GM12872 (cell line): ENCODE results near the gene MB.

Experiments used
- TF ChIP-seq, protein P1 (sequence below): IDR thresholded peaks from 3 replicates; pipeline ENCODE4 v1.5.1; 2011; ENCODE audit warnings: low read depth, mild to moderate bottlenecking, low read length, moderate library complexity; ENCODE audit not compliant: insufficient read depth

MB gene

DNA sequence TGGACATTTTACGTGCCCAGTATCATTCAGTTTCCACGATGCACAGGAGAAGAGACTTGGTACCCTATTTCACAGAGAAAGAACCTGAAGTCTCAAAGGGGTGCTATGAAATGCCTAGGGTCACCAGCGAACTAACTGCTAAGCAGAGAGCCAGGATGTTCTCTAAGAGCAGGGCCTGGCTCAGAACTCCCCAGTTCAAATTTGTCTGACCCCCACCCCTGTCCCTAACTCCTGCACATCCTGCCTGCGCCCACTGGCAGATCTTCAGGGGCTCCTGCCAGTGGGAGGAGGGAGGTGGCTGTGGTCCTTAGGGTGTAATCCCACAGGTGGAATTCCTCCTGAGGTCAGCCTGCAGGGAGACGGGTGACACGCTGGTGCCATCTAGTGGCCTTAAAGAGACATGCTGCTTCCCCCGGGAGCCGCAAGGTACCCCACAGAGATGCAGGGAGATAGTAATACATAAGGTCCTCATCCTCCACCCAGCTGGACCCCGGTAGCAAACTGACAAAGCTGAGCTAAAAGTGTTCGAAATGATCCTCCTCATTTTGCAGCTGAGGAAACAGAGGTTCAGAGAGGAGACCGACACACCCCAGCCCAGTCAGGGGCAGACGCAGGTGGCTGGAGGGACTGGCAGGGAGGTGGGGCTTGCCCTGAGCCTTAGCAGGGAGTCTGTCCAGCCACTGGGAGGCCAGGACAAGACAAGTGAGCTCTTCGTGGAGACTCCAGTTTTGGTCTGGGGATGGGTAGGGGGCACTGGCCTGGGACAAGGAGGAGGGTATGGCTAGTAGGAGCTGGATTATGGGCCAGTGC lies 34.1 kb downstream of the MB start:
- TF ChIP-seq, protein P1, sequence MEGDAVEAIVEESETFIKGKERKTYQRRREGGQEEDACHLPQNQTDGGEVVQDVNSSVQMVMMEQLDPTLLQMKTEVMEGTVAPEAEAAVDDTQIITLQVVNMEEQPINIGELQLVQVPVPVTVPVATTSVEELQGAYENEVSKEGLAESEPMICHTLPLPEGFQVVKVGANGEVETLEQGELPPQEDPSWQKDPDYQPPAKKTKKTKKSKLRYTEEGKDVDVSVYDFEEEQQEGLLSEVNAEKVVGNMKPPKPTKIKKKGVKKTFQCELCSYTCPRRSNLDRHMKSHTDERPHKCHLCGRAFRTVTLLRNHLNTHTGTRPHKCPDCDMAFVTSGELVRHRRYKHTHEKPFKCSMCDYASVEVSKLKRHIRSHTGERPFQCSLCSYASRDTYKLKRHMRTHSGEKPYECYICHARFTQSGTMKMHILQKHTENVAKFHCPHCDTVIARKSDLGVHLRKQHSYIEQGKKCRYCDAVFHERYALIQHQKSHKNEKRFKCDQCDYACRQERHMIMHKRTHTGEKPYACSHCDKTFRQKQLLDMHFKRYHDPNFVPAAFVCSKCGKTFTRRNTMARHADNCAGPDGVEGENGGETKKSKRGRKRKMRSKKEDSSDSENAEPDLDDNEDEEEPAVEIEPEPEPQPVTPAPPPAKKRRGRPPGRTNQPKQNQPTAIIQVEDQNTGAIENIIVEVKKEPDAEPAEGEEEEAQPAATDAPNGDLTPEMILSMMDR: peak; percentile 94

DNA sequence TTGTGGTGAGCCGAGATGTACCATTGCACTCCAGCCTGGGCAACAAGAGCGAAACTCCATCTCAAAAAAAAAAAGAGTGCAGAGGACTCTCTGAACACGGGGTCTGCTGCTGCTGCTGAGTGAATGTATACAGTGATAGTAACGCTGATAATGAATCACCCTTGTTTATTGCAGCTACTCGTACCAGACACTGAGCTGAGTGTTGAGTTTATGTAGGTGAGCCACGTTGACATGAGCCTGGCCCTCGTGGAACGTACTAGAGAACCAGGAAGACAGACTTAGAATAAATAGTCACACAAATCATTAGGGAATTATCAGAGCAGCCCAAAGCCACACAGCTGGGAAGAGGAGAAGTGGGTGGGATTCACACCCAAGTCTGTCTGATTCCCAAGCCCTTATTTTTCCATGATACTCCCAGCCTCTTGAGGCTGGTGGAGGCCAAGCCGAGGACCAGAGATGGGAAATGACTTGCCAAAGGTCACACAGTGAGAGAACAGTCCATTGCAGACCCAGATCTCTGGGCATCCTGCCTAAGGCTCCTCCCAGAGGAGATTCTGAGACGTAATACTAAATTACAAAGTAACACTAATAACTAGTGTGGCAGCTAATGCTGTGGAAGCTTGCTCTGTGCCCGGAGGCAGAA lies 34.8 kb downstream of the MB start:
- TF ChIP-seq, protein P1: no peak

DNA sequence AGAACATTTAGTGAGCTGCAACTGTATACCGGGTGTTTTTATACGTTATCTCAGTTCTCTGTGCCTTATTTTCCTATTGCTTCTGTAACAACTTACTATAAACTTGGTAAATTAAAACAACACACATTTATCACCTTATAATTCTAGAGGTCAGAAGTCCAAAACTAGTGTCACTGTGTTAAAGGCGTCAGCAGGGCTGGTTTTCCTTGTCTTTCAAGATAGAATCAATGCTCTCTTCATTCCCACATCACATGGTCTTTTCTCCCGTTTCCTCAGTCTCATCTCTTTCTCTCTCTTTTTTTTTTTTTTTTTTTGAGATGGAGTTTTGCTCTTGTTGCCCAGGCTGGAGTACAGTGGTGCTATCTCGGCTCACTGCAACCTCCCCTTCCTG lies 36.1 kb downstream of the MB start:
- TF ChIP-seq, protein P1: no peak

DNA sequence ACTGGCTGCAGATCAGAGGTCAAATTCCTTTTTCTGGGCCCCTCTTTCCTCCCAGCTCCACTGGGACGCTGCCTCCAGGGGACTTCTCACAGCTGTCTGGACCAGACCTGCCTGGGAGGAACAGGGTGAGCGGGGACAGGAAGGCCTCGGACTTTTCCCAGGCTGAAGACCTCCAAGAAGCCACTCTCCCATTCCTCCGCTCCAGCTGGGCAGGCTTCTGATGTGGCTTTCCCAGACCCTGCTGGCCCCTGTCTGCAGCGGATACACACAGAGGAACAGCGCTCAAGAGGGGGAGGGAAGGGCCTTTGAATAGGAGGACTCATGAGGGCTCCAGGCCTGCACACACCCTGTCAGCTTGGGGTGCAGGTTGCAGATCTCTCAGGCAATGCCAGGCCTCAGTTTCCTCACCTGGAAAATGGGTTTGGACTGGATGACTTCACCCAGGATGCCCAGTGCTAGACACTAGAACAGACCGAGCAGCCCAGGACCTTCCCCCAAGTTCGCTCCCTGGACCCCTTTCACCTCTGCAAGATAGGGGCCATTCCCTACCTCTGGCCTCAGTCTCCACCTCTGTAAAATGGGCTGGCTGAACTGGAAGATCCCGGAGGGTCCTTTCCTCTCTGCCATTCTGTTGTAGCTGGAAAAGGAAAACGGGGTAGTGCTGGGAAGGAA lies 36.6 kb downstream of the MB start:
- TF ChIP-seq, protein P1: no peak

DNA sequence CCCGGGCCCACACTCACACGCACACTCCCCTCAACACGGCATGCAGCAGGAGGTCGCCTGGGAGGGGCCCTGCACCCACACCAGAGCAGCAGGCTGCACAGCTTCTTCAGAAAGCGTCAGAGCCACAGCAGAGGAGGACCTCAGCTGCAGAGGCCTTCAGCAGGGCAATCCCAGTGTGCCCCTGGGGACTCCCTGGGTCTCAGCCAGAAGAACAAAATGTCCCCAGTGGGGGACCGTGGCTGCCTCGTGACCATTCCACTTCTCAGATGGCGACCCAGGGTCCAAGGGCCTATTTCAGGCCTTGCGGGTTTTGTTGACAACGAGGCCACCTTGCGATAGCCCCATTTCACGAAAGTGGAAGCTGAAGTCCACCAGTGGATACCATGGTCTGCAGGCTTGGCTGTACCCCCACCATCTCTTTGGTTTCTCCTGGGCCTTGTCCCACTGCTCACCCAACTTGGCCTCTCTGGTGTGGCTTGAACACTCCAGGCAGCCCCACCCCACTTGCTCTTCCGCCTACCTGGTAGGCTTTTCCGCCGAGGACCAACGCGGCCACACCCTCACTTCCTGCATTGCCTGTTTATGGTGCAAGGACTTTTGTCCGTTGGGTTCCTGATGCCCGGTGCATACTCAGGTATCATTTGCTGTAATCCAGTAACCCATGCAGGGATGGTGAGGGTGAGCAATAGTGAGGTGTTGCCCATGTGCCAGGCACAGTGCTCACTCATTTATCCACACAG lies 38.1 kb downstream of the MB start:
- TF ChIP-seq, protein P1: no peak

DNA sequence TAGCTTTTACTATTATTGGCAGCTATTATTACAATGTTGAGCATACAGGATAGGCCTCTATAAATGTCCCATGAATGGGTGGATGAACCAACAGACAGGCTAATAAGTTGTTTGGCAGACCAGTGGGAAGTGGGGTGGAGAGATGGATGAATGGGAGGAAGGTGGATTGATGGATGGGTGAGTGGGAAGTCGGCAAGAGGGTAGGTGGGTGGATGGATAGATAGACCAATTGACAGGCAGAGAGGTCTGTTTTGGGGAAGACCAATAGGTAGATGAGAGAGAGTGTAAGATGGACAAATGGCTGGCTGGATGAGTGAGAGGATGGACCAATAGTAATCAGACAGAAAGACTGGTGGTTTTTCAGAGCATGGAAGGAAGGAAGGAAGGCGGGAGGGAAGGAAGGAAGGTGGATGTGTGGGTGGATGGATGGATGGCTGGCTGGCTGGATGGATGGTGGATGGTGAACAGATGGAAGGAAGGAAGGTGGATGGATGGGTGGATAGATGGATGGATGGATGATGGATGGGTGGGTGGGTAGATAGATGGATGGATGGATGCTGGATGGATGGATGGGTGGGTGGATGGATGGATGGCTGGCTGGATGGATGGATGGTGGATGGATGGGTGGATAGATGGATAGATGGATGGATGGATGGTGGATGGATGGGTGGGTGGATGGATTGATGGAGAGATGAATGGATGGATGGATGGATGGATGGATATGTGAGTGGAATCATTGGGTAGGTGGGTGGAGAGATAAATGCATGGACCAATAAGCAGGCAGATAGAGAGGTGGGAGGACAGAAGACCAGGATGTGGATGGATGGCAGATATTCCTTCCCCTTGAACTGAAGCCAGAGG lies 39.1 kb downstream of the MB start:
- TF ChIP-seq, protein P1: no peak
